ENCODE measurements around the gene ZYX. TPM values are rescaled to one million over a fixed set of nuclear protein-coding genes. Genes with fewer than 3 reads are reported as not detected.

The ZYX gene
- total RNA-seq, 4 donors from 2014 or later: 111 to 389 (median 146) TPM

DNA sequence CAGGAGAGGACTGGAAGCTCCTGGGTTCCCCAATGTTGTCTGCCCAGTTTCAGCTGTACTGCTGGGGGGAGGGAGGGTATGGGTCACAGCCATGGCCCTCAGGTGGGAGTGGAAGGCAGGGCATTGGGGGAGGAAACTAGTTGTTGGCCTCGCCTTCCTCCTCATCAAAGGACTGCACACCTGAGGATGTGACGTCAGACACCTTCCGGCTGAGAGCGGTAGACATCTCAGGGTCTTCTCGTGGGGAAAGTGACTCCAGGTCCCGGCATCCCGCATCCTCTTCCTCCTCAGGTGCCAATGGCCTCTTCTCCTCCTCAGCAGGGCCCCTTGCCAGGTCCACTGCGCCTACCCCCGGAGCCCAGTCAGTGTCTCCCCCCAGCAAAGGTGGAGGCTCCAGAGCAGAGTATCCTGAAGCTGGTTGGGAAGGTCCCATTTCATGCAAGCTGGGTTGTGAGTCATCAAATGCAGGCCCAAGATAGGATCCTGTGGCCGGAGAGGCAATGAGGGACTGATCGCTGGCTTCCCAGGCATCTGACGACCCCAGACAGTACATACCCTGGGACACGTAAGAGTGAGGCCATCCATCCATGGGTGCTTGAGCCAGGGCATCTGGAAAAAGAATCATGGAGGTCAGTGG, 24.6 kb upstream of the ZYX start:
- TF ChIP-seq CTCF (IDR thresholded peaks at IDR 0.05): no peak
- no peak for TF ChIP-seq POLR2A (IDR thresholded peaks at IDR 0.05)
- no peak for TF ChIP-seq POLR2AphosphoS5 (IDR thresholded peaks at IDR 0.05)
- no peak for TF ChIP-seq EP300 (IDR thresholded peaks at IDR 0.05)
- no peak for ATAC-seq
- H3K36me3 ChIP-seq: no peaks in the 10 kb centered on the region
- H3K27me3 ChIP-seq: peaks cover 46% of the 10 kb centered on the region
- no peak overlapping the region for H3K27ac ChIP-seq
- WGBS, 2 donors (ENCODE audit: low coverage in 1 of 2): 72 to 88% methylated on average over 2 to 8 of the region's 13 CpGs
- no peaks in the 10 kb centered on the region for H3K9me3 ChIP-seq
- H3K4me1 ChIP-seq: peaks cover 0 to 5% (median under 1%) of the 10 kb centered on the region in 3 donors
- H3K4me3 ChIP-seq: no peak overlapping the region

DNA sequence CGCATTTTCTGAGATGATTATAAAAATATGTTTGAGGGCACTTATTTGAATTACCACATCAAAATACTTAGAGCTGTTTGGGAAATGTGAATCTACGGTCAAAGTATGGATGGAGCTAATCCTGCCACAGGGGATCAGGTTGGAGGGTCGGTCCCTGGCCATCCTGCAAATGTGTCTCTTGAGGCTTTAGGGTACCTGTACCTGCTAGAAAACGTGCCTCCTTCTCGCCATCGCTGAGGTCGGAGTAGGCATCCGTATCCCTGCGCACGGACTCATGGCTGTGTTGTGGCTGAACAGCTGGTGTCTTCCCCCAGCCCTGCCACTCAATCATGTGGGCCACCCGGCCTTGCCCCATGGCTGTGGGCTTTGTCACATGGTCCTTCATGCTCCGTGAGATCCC, 22.5 kb upstream of the ZYX start:
- ATAC-seq: no peak
- H3K36me3 ChIP-seq: no peaks in the 10 kb centered on the region
- H3K4me3 ChIP-seq: no peak overlapping the region
- WGBS, 2 donors (ENCODE audit: low coverage in 1 of 2): 97 to 100% methylated on average over 3 to 10 of the region's 12 CpGs
- H3K27ac ChIP-seq: no peak overlapping the region
- no peak for TF ChIP-seq CTCF (IDR thresholded peaks at IDR 0.05)
- no peak for TF ChIP-seq POLR2A (IDR thresholded peaks at IDR 0.05)
- no peak for TF ChIP-seq EP300 (IDR thresholded peaks at IDR 0.05)
- no peak for TF ChIP-seq POLR2AphosphoS5 (IDR thresholded peaks at IDR 0.05)
- H3K4me1 ChIP-seq: peaks cover 0 to 20% (median 8%) of the 10 kb centered on the region in 3 donors
- H3K27me3 ChIP-seq: peaks cover 55% of the 10 kb centered on the region
- H3K9me3 ChIP-seq: no peaks in the 10 kb centered on the region

- Histone ChIP-seq H3K4me3 (no peak overlapping the region), H3K27ac (no peak overlapping the region), H3K4me1 (peaks cover 0 to 20% (median 8%) of the 10 kb centered on the region in 3 donors), H3K27me3 (peaks cover 60% of the 10 kb centered on the region), H3K36me3 (no peaks in the 10 kb centered on the region), H3K9me3 (no peaks in the 10 kb centered on the region)
- ATAC-seq: no peak
- TF ChIP-seq POLR2A (IDR thresholded peaks at IDR 0.05) (no peak), POLR2AphosphoS5 (IDR thresholded peaks at IDR 0.05) (no peak), CTCF (IDR thresholded peaks at IDR 0.05) (no peak), EP300 (IDR thresholded peaks at IDR 0.05) (no peak)
- WGBS, 2 donors (ENCODE audit: low coverage in 1 of 2): 73 to 92% methylated on average over 2 to 11 of the region's 11 CpGs
Observed at GRCh38 chr7:143359771-143360353, 21.3 kb upstream of the ZYX start.

DNA sequence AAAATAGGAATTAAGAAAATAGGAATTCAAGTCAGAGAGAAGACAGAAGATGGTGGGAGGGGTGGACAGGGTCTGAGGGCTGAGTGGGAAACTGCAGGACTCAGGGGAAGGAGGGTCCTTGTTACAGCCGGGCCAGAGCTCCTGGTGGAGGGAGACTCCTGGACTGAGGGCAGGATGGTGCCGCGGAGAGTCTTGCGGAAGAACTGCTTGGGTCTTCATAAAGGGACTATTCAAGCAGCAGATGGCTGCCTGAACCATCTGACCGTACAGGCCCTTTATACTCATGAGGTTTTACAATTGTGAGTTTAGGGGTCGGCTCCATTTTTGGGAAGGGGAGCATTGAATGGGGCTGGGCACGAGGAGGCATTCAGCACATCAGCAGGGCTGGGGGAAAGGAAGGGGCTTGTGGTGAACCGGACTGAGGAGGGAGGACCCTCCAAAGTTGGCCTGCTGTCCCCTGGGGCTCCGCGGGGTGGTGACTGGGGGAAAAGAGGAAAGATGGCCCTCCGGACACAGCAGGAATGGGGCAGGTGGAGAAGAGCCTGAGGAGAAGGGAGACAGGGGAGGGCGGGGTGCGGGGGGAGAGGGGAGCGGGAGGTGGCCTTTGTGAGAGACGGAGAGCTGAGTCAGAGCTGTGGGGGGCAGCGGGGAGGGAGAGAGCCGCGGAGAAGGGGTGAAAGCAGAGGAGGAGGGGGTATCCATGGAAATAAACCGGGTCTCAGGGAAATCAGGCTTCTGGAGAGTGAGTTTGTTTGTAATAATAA, 20.2 kb upstream of the ZYX start:
- H3K27me3 ChIP-seq: peaks cover 63% of the 10 kb centered on the region
- H3K9me3 ChIP-seq: no peaks in the 10 kb centered on the region
- TF ChIP-seq EP300 (IDR thresholded peaks at IDR 0.05) (no peak), POLR2AphosphoS5 (IDR thresholded peaks at IDR 0.05) (no peak), CTCF (IDR thresholded peaks at IDR 0.05) (no peak), POLR2A (IDR thresholded peaks at IDR 0.05) (no peak)
- WGBS, 2 donors (ENCODE audit: low coverage in 1 of 2): 42 to 48% methylated on average over 10 to 18 of the region's 19 CpGs
- H3K4me3 ChIP-seq: no peak overlapping the region
- peaks cover 0 to 20% (median 8%) of the 10 kb centered on the region in 3 donors for H3K4me1 ChIP-seq
- H3K36me3 ChIP-seq: no peaks in the 10 kb centered on the region
- no peak overlapping the region for H3K27ac ChIP-seq
- no peak for ATAC-seq

All from gastroesophageal sphincter (tissue), 4 donors.